HG03095 (cell line): ENCODE measurements around the gene DIAPH1.

Source experiments
- ATAC-seq: cut with Tn5 transposase; IDR thresholded peaks from one replicate; pipeline ENCODE4 v1.9.1; 2021; ENCODE audit warnings: moderate library complexity; ENCODE audit not compliant: unreplicated experiment

Gene DIAPH1

GRCh38 chr5:141522301-141522700 lies 96.5 kb downstream of the DIAPH1 start:
- ATAC-seq: no peak

- no peak for ATAC-seq
Measured at GRCh38 chr5:141521244-141521781, 97.5 kb downstream of the DIAPH1 start.

- ATAC-seq: no peak
Measured at GRCh38 chr5:141519605-141520565, 98.9 kb downstream of the DIAPH1 start.

GRCh38 chr5:141518618-141519015 lies 100.2 kb downstream of the DIAPH1 start:
- no peak for ATAC-seq

GRCh38 chr5:141517880-141518617 lies 100.8 kb downstream of the DIAPH1 start:
- no peak for ATAC-seq

GRCh38 chr5:141517312-141517711 lies 101.5 kb downstream of the DIAPH1 start:
- no peak for ATAC-seq

- no peak for ATAC-seq
Measured at GRCh38 chr5:141516672-141517025, 102.2 kb downstream of the DIAPH1 start.

- ATAC-seq: no peak
Measured at GRCh38 chr5:141515946-141516671, 102.7 kb downstream of the DIAPH1 start.

- ATAC-seq: no peak
Measured at GRCh38 chr5:141515141-141515540, 103.7 kb downstream of the DIAPH1 start.

GRCh38 chr5:141514330-141515133 lies 104.3 kb downstream of the DIAPH1 start:
- no peak for ATAC-seq

GRCh38 chr5:141513627-141514329 lies 105.0 kb downstream of the DIAPH1 start:
- ATAC-seq: no peak

- ATAC-seq: no peak
Measured at GRCh38 chr5:141512911-141513626, 105.7 kb downstream of the DIAPH1 start.

- ATAC-seq: no peak
Measured at GRCh38 chr5:141512390-141512910, 106.3 kb downstream of the DIAPH1 start.

- ATAC-seq: no peak
Measured at GRCh38 chr5:141511771-141512325, 107.0 kb downstream of the DIAPH1 start.

- no peak for ATAC-seq
Measured at GRCh38 chr5:141510850-141511601, 107.8 kb downstream of the DIAPH1 start.

GRCh38 chr5:141510160-141510559 lies 108.6 kb downstream of the DIAPH1 start:
- ATAC-seq: no peak

GRCh38 chr5:141508798-141509611 lies 109.8 kb downstream of the DIAPH1 start:
- no peak for ATAC-seq
